ENCODE data around the gene HECTD1. TPM values are rescaled to one million over a fixed set of nuclear protein-coding genes. Genes with fewer than 3 reads are reported as not detected.
A peak's percentile ranks its signal among the peaks of the same experiment; 100 is the strongest.

Gene HECTD1
- total and polyA plus RNA-seq, 9 of the 15 experiments (the other 6 are each of a cell fraction or from before 2014, with no cell fraction given) = 27.9 to 111 (median 78.1) TPM

GRCh38 chr14:31242161-31242940, 34.8 kb upstream of the HECTD1 start (continued):
- peak; percentile 99 for TF ChIP-seq ZNF395 (CRISPR knock-in tag; IDR thresholded peaks at IDR 0.05)
- TF ChIP-seq ARID3B (CRISPR knock-in tag; IDR thresholded peaks at IDR 0.05; ENCODE audit: borderline replicate concordance) = peak; percentile 89; the same call in 1 of the 2 replicates
- TF ChIP-seq PATZ1 (CRISPR knock-in tag; IDR thresholded peaks at IDR 0.05; ENCODE audit: borderline replicate concordance) = peak; percentile 71; the same call in 1 of the 2 replicates
- peak; percentile 73; the same call in 1 of the 2 replicates for TF ChIP-seq SLC30A9 (CRISPR knock-in tag; IDR thresholded peaks at IDR 0.05)
- peak; percentile 74; the same call in 1 of the 2 replicates for TF ChIP-seq ELF2 (CRISPR knock-in tag; IDR thresholded peaks at IDR 0.05)
- TF ChIP-seq SRF (CRISPR knock-in tag; IDR thresholded peaks at IDR 0.05) = peak in 1 of 2 experiments; percentile 95; a peak in 3 of 4 replicates
- TF ChIP-seq RREB1 (CRISPR knock-in tag; IDR thresholded peaks at IDR 0.05) = peak; percentile 87; the same call in 1 of the 2 replicates
- TF ChIP-seq ZNF583 (CRISPR knock-in tag; IDR thresholded peaks at IDR 0.05) = peak; percentile 98
- peak; percentile 89 for TF ChIP-seq HINFP (tag; conservative IDR thresholded peaks at IDR 0.05; ENCODE audit: low read depth)
- TF ChIP-seq ZNF354B (CRISPR knock-in tag; IDR thresholded peaks at IDR 0.05) = peak; percentile 81
- 0 out of 2 replicates have a peak, but pooled peaks have one; percentile 8 for TF ChIP-seq MAFG (tag; conservative IDR thresholded peaks at IDR 0.05)
- TF ChIP-seq ZSCAN32 (CRISPR knock-in tag; IDR thresholded peaks at IDR 0.05) = peak; percentile 78
- TF ChIP-seq ZFPM2 (CRISPR knock-in tag; IDR thresholded peaks at IDR 0.05) = 0 out of 2 replicates have a peak, but pooled peaks have one; percentile 62

All from K562 (cell line).